Stimulated activated naive B cell treated with anti-CD40 and anti-IgM and Interleukin-4, amounts not matched to agents 10 μg/mL and 1 μg/mL and 100 μg/mL, for 72 hours (primary cell): ENCODE results near the gene LRRC8A.

Experiments
- ATAC-seq, 2 donors: fragments of 150-1000 bp; cut with Tn5 transposase; replicated peaks; 2 replicates each; pipeline ENCODE4 v1.10.0; 2021; ENCODE audit warnings: moderate library complexity in 1 of 2
- DNase-seq: peaks from one replicate; pipeline ENCODE4 v3.0.0; 2021
- H3K27ac Mint-ChIP-seq: one replicate; pipeline ENCODE4 v1.8.0; 2022; ENCODE audit warnings: mild to moderate bottlenecking, mixed read lengths
- H3K27me3 Mint-ChIP-seq, 2 donors: one replicate each; pipeline ENCODE4 v1.8.0; 2022; ENCODE audit warnings: mixed read lengths in 2 of 2
- H3K36me3 Mint-ChIP-seq, 2 donors: one replicate each; pipeline ENCODE4 v1.8.0; 2022; ENCODE audit warnings: mixed read lengths in 2 of 2, mild to moderate bottlenecking in 1 of 2
- H3K4me1 Mint-ChIP-seq, 2 donors: one replicate each; pipeline ENCODE4 v1.8.0; 2022; ENCODE audit warnings: mixed read lengths in 2 of 2, mild to moderate bottlenecking in 1 of 2
- H3K4me3 Mint-ChIP-seq, 2 donors: one replicate each; pipeline ENCODE4 v1.8.0; 2022; ENCODE audit warnings: mild to moderate bottlenecking in 2 of 2, mixed read lengths in 2 of 2, moderate library complexity in 1 of 2
- H3K9me3 Mint-ChIP-seq, 2 donors: one replicate each; pipeline ENCODE4 v1.8.0; 2022; ENCODE audit warnings: mixed read lengths in 2 of 2, mild to moderate bottlenecking in 1 of 2

Gene LRRC8A

DNA sequence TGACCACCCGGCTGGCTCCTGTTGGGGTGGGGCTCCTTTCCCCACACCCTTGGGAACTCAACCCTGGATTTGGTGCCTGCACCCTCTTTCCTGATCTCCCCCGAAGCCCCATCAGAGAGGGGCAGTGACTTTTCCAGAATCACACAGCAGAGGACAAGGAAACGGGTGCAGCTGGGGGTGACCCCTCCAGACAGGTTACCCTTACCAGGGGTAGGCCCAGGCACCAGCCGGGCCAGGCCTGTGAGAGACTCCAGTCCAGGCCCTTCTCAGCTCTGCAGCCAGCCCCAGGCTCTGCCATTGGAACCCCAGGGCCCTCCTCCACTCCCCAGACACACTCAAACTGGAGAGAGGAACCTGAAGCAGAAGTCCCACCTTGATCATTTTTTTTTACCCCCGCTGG, 19.9 kb downstream of the LRRC8A start:
- peaks cover 7 to 10% of the 10 kb centered on the region in 2 donors for H3K36me3 Mint-ChIP-seq
- no peaks in the 10 kb centered on the region for H3K9me3 Mint-ChIP-seq
- peaks cover 32 to 45% of the 10 kb centered on the region in 2 donors for H3K4me1 Mint-ChIP-seq
- DNase-seq (no peak), ATAC-seq (peak in 1 of 2 donors; percentile 11)
- H3K27me3 Mint-ChIP-seq, result no peaks in the 10 kb centered on the region
- peak overlapping the region; percentile 94 for H3K27ac Mint-ChIP-seq
- peak overlapping the region in 1 of 2 donors; percentile 52 for H3K4me3 Mint-ChIP-seq

GRCh38 chr9:128902351-128903078, 20.6 kb downstream of the LRRC8A start:
- Mint-ChIP-seq H3K4me3 (peak overlapping the region; percentile 52 to 64), H3K9me3 (no peaks in the 10 kb centered on the region), H3K27me3 (no peaks in the 10 kb centered on the region), H3K36me3 (peaks cover 8 to 9% of the 10 kb centered on the region in 2 donors), H3K27ac (peak overlapping the region; percentile 94), H3K4me1 (peaks cover 34 to 45% of the 10 kb centered on the region in 2 donors)
- peak; percentile 53 for DNase-seq
- peak; percentile 95 to 97 for ATAC-seq

DNA sequence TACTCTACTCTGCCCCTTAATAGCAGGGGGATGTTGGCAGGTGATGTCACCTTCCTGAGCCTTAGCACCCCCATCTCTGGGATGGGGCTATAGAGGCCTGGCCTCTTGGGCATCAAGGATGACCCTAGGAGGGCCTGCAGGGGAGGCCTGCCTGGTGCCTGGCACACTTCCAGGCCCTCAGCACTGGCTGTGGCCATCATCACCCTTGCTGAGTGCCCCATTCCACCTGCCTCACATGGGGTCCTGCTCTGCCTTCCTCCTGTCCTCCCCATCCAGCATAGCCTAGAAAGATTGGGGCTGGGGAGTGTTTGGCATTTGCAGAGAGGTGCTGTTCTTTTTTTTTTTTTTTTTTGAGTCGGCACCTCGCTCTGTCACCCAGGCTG, 21.1 kb downstream of the LRRC8A start:
- peaks cover 12 to 14% of the 10 kb centered on the region in 2 donors for H3K36me3 Mint-ChIP-seq
- DNase-seq, result no peak
- no peak overlapping the region for H3K4me3 Mint-ChIP-seq
- no peaks in the 10 kb centered on the region for H3K27me3 Mint-ChIP-seq
- peak overlapping the region; percentile 94 for H3K27ac Mint-ChIP-seq
- ATAC-seq, result no peak
- no peaks in the 10 kb centered on the region for H3K9me3 Mint-ChIP-seq
- H3K4me1 Mint-ChIP-seq, result peaks cover 34 to 40% of the 10 kb centered on the region in 2 donors

GRCh38 chr9:128903871-128904620, 22.1 kb downstream of the LRRC8A start:
- no peak overlapping the region for H3K4me3 Mint-ChIP-seq
- peaks cover 18 to 20% of the 10 kb centered on the region in 2 donors for H3K36me3 Mint-ChIP-seq
- H3K4me1 Mint-ChIP-seq, result peaks cover 30% of the 10 kb centered on the region in 2 donors
- H3K27me3 Mint-ChIP-seq, result no peaks in the 10 kb centered on the region
- no peak for ATAC-seq
- H3K9me3 Mint-ChIP-seq, result no peaks in the 10 kb centered on the region
- no peak overlapping the region for H3K27ac Mint-ChIP-seq
- DNase-seq, result no peak

- Mint-ChIP-seq H3K27me3 (no peaks in the 10 kb centered on the region), H3K36me3 (peaks cover 27 to 30% of the 10 kb centered on the region in 2 donors), H3K27ac (no peak overlapping the region)
These were observed 24.0 kb downstream of the LRRC8A start for GRCh38 chr9:128905964-128906363.

DNA sequence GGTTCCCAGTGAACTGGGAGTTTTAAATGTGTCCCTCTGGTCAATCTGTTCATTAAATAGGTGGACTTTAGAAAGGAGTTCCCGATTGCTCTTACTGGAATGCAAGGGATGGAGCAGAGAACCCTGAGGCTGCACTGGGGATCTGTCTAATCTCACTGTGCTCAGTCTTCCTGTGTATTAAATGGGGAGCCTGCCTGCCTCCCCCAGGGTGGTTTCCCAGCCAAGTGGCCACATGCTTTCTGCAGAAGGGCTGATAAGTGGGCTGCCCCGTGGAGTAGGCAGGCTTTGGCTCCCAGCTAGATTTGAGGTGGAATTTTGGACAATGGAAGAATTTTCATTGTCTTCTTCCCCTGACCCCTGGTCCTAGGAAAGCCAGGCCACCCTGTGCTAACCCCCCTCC, 24.8 kb downstream of the LRRC8A start:
- no peak for DNase-seq
- ATAC-seq, result no peak
- Mint-ChIP-seq H3K36me3 (peaks cover 27 to 30% of the 10 kb centered on the region in 2 donors), H3K9me3 (no peaks in the 10 kb centered on the region), H3K27me3 (no peaks in the 10 kb centered on the region), H3K4me3 (no peak overlapping the region), H3K4me1 (peaks cover 15 to 22% of the 10 kb centered on the region in 2 donors), H3K27ac (peak overlapping the region; percentile 37)

More at GRCh38 chr9:128905964-128906363, 24.0 kb downstream of the LRRC8A start:
- ATAC-seq (no peak), DNase-seq (no peak)
- Mint-ChIP-seq H3K9me3 (no peaks in the 10 kb centered on the region), H3K4me1 (peaks cover 17 to 23% of the 10 kb centered on the region in 2 donors), H3K4me3 (no peak overlapping the region)

DNA sequence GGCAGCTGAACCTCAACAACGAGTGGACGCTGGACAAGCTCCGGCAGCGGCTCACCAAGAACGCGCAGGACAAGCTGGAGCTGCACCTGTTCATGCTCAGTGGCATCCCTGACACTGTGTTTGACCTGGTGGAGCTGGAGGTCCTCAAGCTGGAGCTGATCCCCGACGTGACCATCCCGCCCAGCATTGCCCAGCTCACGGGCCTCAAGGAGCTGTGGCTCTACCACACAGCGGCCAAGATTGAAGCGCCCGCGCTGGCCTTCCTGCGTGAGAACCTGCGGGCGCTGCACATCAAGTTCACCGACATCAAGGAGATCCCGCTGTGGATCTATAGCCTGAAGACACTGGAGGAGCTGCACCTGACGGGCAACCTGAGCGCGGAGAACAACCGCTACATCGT, 26.4 kb downstream of the LRRC8A start:
- ATAC-seq (no peak), DNase-seq (no peak)
- Mint-ChIP-seq H3K27ac (no peak overlapping the region), H3K27me3 (no peaks in the 10 kb centered on the region), H3K4me3 (no peak overlapping the region), H3K36me3 (peaks cover 35 to 39% of the 10 kb centered on the region in 2 donors), H3K9me3 (no peaks in the 10 kb centered on the region), H3K4me1 (peaks cover 6 to 19% of the 10 kb centered on the region in 2 donors)

DNA sequence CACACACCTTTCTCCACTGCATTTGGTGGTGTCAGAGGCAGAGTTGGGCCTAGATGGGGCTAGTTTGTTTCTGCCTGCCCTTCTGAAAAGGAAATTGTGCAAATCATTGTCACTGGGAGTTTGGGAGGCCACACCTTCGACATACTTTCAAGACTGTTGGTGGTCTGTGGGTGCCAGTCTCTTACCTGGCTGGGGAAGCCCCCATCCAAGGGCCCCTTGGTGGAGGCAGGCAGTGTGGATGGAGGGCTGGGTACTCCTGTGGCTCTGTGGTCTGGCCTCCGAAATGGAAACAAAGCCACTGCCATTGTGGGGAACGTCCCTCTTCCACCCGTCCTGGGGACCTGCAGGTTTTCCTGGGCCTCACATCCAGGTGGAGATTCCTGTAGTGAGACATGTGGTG, 27.9 kb downstream of the LRRC8A start:
- Mint-ChIP-seq H3K27ac (no peak overlapping the region), H3K36me3 (peaks cover 35 to 39% of the 10 kb centered on the region in 2 donors), H3K4me1 (peaks cover 6 to 17% of the 10 kb centered on the region in 2 donors), H3K4me3 (no peak overlapping the region), H3K27me3 (no peaks in the 10 kb centered on the region), H3K9me3 (no peaks in the 10 kb centered on the region)
- no peak for DNase-seq
- no peak for ATAC-seq

DNA sequence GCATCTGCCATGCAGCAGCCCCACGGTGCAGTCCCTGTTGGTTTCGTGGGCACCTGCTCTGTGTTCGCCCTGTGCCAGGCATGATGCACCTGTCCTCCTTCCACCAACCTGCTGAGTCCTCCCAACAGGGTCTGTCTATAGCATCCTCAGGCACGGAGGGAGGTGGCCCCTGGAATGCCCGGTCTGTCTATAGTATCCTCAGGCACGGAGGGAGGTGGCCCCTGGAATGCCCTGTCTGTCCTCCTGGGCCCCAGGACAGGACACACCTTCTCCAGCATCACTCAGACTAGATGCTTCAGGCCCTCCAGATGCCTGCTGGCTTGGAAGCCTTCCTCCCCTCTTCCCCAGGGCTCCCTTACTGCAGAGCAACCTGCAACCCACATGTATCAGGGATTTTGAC, 29.0 kb downstream of the LRRC8A start:
- H3K36me3 Mint-ChIP-seq, result peaks cover 35 to 44% of the 10 kb centered on the region in 2 donors
- H3K9me3 Mint-ChIP-seq, result no peaks in the 10 kb centered on the region
- ATAC-seq (no peak), DNase-seq (no peak)
- H3K27ac Mint-ChIP-seq, result no peak overlapping the region
- H3K27me3 Mint-ChIP-seq, result no peaks in the 10 kb centered on the region
- H3K4me1 Mint-ChIP-seq, result peaks cover 11 to 17% of the 10 kb centered on the region in 2 donors
- H3K4me3 Mint-ChIP-seq, result no peak overlapping the region

DNA sequence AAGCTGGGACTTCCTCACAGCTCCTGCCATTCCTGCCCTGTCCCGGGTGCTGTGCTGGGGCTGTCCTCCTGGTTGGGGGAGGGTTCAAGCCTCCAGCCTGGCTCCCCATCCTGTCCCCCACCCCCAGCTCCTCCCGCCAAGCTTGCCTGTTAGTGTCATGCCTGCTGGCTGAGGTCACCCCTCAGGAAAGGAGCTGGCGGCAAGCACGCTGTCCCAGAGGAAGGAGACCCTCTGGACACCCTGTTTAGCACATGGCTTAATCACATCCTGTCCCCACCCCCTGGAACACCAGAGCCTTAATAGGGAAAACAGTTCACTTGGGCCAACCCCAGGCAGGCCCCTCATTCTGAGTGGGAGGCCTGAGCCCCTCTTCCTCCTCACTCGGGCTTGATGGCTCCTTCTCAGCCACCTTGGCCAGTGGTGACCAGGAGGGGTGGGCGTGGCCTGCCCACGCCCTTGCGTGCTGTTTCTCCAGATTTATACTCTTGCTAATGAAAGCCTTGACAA, 29.6 kb downstream of the LRRC8A start:
- H3K4me1 Mint-ChIP-seq, result peaks cover 11 to 15% of the 10 kb centered on the region in 2 donors
- ATAC-seq, result no peak
- peaks cover 33 to 45% of the 10 kb centered on the region in 2 donors for H3K36me3 Mint-ChIP-seq
- no peak overlapping the region for H3K27ac Mint-ChIP-seq
- H3K9me3 Mint-ChIP-seq, result no peaks in the 10 kb centered on the region
- H3K27me3 Mint-ChIP-seq, result no peaks in the 10 kb centered on the region
- DNase-seq, result no peak
- H3K4me3 Mint-ChIP-seq, result no peak overlapping the region

DNA sequence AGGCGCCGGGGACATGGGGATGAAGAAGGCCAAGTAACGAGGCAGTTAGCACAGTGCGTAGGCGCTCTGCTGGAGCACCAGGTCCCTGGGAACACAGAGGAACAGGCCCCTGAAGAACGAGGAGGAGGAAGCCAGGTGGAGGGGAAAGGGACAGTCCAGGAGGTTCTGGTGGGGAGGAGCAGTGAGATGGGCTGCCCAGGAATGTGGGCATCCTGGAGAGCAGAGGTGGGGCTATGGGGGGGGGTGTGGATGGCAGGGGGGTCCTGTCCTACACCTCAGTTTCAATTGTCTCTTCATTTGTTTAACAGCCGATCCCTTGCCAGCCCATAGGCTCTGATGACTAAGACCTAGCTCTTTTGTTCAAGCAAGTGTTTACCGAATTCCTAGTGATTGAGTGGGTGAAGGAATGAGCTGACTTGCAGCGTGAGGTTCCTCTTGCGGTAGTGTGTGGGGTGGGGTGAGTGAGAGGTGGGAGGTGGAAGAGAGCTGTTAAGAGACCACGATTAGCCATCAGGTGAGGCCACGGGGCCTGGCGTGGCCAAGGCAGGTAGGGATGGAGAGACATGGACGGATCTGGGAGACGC, 30.4 kb downstream of the LRRC8A start:
- H3K9me3 Mint-ChIP-seq, result no peaks in the 10 kb centered on the region

GRCh38 chr9:128913048-128913900, 31.3 kb downstream of the LRRC8A start:
- H3K9me3 Mint-ChIP-seq, result no peaks in the 10 kb centered on the region
- H3K27me3 Mint-ChIP-seq, result no peaks in the 10 kb centered on the region
- peaks cover 11 to 12% of the 10 kb centered on the region in 2 donors for H3K4me1 Mint-ChIP-seq
- DNase-seq (no peak), ATAC-seq (no peak)
- peaks cover 36 to 48% of the 10 kb centered on the region in 2 donors for H3K36me3 Mint-ChIP-seq
- no peak overlapping the region for H3K4me3 Mint-ChIP-seq
- H3K27ac Mint-ChIP-seq, result peak overlapping the region; percentile 14

More for the DNA sequence above, 30.4 kb downstream of the LRRC8A start:
- peaks cover 11 to 14% of the 10 kb centered on the region in 2 donors for H3K4me1 Mint-ChIP-seq
- no peaks in the 10 kb centered on the region for H3K27me3 Mint-ChIP-seq
- no peak overlapping the region for H3K27ac Mint-ChIP-seq
- DNase-seq, result no peak
- no peak for ATAC-seq
- H3K4me3 Mint-ChIP-seq, result no peak overlapping the region
- peaks cover 35 to 49% of the 10 kb centered on the region in 2 donors for H3K36me3 Mint-ChIP-seq

DNA sequence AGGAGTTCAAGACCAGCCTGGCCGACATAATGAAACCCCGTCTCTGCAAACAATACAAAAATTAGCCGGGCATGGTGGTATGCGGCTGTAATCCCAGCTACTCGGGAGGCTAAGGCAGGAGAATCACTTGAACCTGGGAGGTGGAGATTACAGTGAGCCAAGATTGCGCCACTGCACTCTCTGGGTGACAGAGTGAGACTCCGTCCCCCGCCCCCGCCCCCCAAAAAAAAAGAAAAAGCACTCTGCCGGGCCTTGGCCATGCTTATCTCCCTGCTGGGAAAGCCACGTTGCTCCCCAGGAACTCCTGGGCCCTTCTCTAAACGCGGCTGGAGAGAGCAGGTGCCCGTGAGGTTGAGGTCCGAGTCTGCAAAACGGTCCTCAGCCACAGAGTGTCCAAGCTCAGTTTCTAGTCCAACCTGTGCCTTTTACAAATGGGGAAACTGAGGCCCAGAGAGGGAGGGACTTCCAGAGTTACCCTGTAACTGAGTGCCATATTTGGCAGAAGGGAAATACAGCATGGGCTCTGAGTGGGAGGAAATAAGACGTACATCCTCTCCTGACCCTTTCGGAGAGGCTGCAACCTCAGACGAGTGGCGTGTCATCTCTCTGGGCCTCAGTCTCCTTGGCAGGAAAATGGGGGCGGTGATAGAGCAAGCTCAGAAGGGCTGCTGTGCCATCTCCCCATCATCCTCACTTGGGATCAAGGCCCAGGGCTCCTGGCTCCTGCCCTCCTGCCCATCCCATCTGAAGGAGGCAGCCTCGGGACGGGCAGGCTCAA, 32.3 kb downstream of the LRRC8A start:
- H3K36me3 Mint-ChIP-seq, result peaks cover 28 to 43% of the 10 kb centered on the region in 2 donors
- ATAC-seq (no peak), DNase-seq (no peak)
- H3K9me3 Mint-ChIP-seq, result no peaks in the 10 kb centered on the region
- H3K27me3 Mint-ChIP-seq, result no peaks in the 10 kb centered on the region
- H3K27ac Mint-ChIP-seq, result no peak overlapping the region
- H3K4me1 Mint-ChIP-seq, result peaks cover 9 to 11% of the 10 kb centered on the region in 2 donors
- H3K4me3 Mint-ChIP-seq, result no peak overlapping the region
